Erythroblast (primary cell): Measurements from ENCODE around the gene HSPH1.

Experiments used
- DNase-seq, 2 experiments: peaks; one replicate each; lab custom pipeline; 2025; lab: John Stamatoyannopoulos, UW
- GATA1 ChIP-seq: IDR thresholded peaks from 2 replicates; pipeline ENCODE4 v1.6.1; 2011; ENCODE audit warnings: low read depth, mild to moderate bottlenecking, control low read depth, low read length, moderate library complexity
- POLR2A ChIP-seq: IDR thresholded peaks from 2 replicates; pipeline ENCODE4 v1.6.1; 2011; ENCODE audit warnings: mild to moderate bottlenecking, low read length

HSPH1 gene

GRCh38 chr13:31161557-31162150 lies at the start of gene HSPH1:
TSS of gene HSPH1 (minus strand) at chr13:31161904. CDS start at chr13:31161582, 322 bp downstream.
- TF ChIP-seq POLR2A (peak; percentile 63), GATA1 (no peak)

GRCh38 chr13:31209841-31210210 lies 48.1 kb upstream of the HSPH1 start:
- TF ChIP-seq POLR2A (no peak), GATA1 (no peak)
- no peak for DNase-seq

More at GRCh38 chr13:31161557-31162150, at the start of gene HSPH1:
- DNase-seq, result peak; percentile 98 to 99

- peak; percentile 78 to 83 for DNase-seq
- TF ChIP-seq GATA1 (no peak), POLR2A (peak; percentile 52)
Observed at GRCh38 chr13:31209172-31209840, 47.6 kb upstream of the HSPH1 start.

- DNase-seq, result no peak
- TF ChIP-seq POLR2A, result no peak
- TF ChIP-seq GATA1, result no peak
Observed at GRCh38 chr13:31208559-31209122, 46.9 kb upstream of the HSPH1 start.

- DNase-seq, result no peak
Observed at GRCh38 chr13:31207661-31208552, 46.2 kb upstream of the HSPH1 start.

GRCh38 chr13:31204592-31204991 lies 42.9 kb upstream of the HSPH1 start:
- peak; percentile 89 to 90 for DNase-seq
- no peak for TF ChIP-seq POLR2A

More at GRCh38 chr13:31207661-31208552, 46.2 kb upstream of the HSPH1 start:
- no peak for TF ChIP-seq GATA1
- no peak for TF ChIP-seq POLR2A

GRCh38 chr13:31201341-31202031 lies 39.8 kb upstream of the HSPH1 start:
- no peak for TF ChIP-seq POLR2A
- no peak for TF ChIP-seq GATA1
- DNase-seq, result peak; percentile 22 to 60

- DNase-seq, result peak; percentile 72 to 83
- TF ChIP-seq GATA1 (no peak), POLR2A (no peak)
Observed at GRCh38 chr13:31200637-31200971, 38.9 kb upstream of the HSPH1 start.

- no peak for TF ChIP-seq GATA1
- peak; percentile 53 for TF ChIP-seq POLR2A
- peak; percentile 84 to 93 for DNase-seq
Observed at GRCh38 chr13:31199849-31200636, 38.3 kb upstream of the HSPH1 start, which contains the start of gene B3GLCT. TSS of gene B3GLCT (plus strand) at chr13:31199975. CDS start at chr13:31200085, 110 bp downstream.

GRCh38 chr13:31199527-31199848 lies 37.8 kb upstream of the HSPH1 start:
- DNase-seq, result no peak
- TF ChIP-seq GATA1 (no peak), POLR2A (no peak)

- DNase-seq, result no peak
- TF ChIP-seq GATA1 (no peak), POLR2A (no peak)
Observed at GRCh38 chr13:31198519-31198918, 36.8 kb upstream of the HSPH1 start.

- DNase-seq, result no peak
- TF ChIP-seq POLR2A, result no peak
- no peak for TF ChIP-seq GATA1
Observed at GRCh38 chr13:31196992-31197391, 35.3 kb upstream of the HSPH1 start.
